ENCODE measurements around the gene STMN3. TPM values are rescaled to one million over a fixed set of nuclear protein-coding genes. Genes with fewer than 3 reads are reported as not detected.

STMN3 gene
- total RNA-seq, 1 experiment from 2014 or later: 15.8 TPM

- intact Hi-C loops (cut with micrococcal nuclease): no loop called here
- ChIA-PET CTCF (no interaction called here), POLR2A (ENCODE audit: unreplicated experiment) (no interaction called here)
- peaks cover 24% of the 10 kb centered on the region for H3K79me2 ChIP-seq (ENCODE audit: low read length)
- ATAC-seq (no peak), DNase-seq (no peak)
- no TSS peak for BruUV-seq (replicated peaks)
- no peak for TF ChIP-seq EZH2phosphoT487 (IDR thresholded peaks at IDR 0.05; ENCODE audit: borderline replicate concordance, low read length)
- no peak for TF ChIP-seq CTCF (conservative IDR thresholded peaks at IDR 0.05; ENCODE audit: low read depth, low read length)
- TF ChIP-seq EZH2 (IDR thresholded peaks at IDR 0.05; ENCODE audit: low read length, unreplicated experiment): no peak
- H3K4me1 ChIP-seq (ENCODE audit: insufficient read depth, low read length): peaks cover 5% of the 10 kb centered on the region; the same call in 1 of the 2 replicates
- H3F3A ChIP-seq (ENCODE audit: low read length, unreplicated experiment): no peaks in the 10 kb centered on the region
- no peaks in the 10 kb centered on the region for H3K27me3 ChIP-seq (ENCODE audit: low read length)
- no peak overlapping the region for H3K4me2 ChIP-seq (ENCODE audit: low read length)
- no peak overlapping the region for H2AFZ ChIP-seq (ENCODE audit: low read length)
- H3K4me3 ChIP-seq (ENCODE audit: low read length): no peak overlapping the region
- H3K9me3 ChIP-seq (ENCODE audit: low read length): no peaks in the 10 kb centered on the region
- H3K36me3 ChIP-seq (ENCODE audit: low read depth, low read length): peaks cover 54% of the 10 kb centered on the region
- no peak overlapping the region for H3K27ac ChIP-seq (ENCODE audit: low read length)
- H3K9me2 ChIP-seq (replicated peaks; ENCODE audit: low read length): no peaks in the 10 kb centered on the region
- H3K9ac ChIP-seq (ENCODE audit: low read length): no peak overlapping the region
- no peaks in the 10 kb centered on the region for H4K20me1 ChIP-seq (ENCODE audit: low read length)
These were observed 10.3 kb upstream of the STMN3 start for GRCh38 chr20:63663332-63664066.

- H3K4me3 ChIP-seq (ENCODE audit: low read length): no peak overlapping the region
- CTCF ChIA-PET: no interaction called here
- TF ChIP-seq CTCF (conservative IDR thresholded peaks at IDR 0.05; ENCODE audit: low read depth, low read length) (no peak), EZH2 (IDR thresholded peaks at IDR 0.05; ENCODE audit: low read length, unreplicated experiment) (no peak), EZH2phosphoT487 (IDR thresholded peaks at IDR 0.05; ENCODE audit: borderline replicate concordance, low read length) (no peak)
- intact Hi-C loops (cut with micrococcal nuclease): no loop called here
- DNase-seq (no peak), ATAC-seq (no peak)
- H4K20me1 ChIP-seq (ENCODE audit: low read length): no peaks in the 10 kb centered on the region
- no peak overlapping the region for H3K4me2 ChIP-seq (ENCODE audit: low read length)
- H3K9me2 ChIP-seq (replicated peaks; ENCODE audit: low read length): no peaks in the 10 kb centered on the region
- H3K36me3 ChIP-seq (ENCODE audit: low read depth, low read length): peaks cover 47% of the 10 kb centered on the region
- H3K27ac ChIP-seq (ENCODE audit: low read length): no peak overlapping the region
- H3K27me3 ChIP-seq (ENCODE audit: low read length): no peaks in the 10 kb centered on the region
- BruUV-seq (replicated peaks): no TSS peak
- no peak overlapping the region for H3K9ac ChIP-seq (ENCODE audit: low read length)
- peaks cover 25% of the 10 kb centered on the region for H3K79me2 ChIP-seq (ENCODE audit: low read length)
- H3K9me3 ChIP-seq (ENCODE audit: low read length): no peaks in the 10 kb centered on the region
- no peaks in the 10 kb centered on the region for H3F3A ChIP-seq (ENCODE audit: low read length, unreplicated experiment)
- POLR2A ChIA-PET (ENCODE audit: unreplicated experiment): no interaction called here
- no peak overlapping the region for H2AFZ ChIP-seq (ENCODE audit: low read length)
- H3K4me1 ChIP-seq (ENCODE audit: insufficient read depth, low read length): peaks cover 7% of the 10 kb centered on the region; the same call in 1 of the 2 replicates
These were observed 9.6 kb upstream of the STMN3 start for GRCh38 chr20:63662813-63663189.

Measured in PC-3 (cell line).